Measurements from ENCODE around the gene AUTS2.

Gene AUTS2

DNA sequence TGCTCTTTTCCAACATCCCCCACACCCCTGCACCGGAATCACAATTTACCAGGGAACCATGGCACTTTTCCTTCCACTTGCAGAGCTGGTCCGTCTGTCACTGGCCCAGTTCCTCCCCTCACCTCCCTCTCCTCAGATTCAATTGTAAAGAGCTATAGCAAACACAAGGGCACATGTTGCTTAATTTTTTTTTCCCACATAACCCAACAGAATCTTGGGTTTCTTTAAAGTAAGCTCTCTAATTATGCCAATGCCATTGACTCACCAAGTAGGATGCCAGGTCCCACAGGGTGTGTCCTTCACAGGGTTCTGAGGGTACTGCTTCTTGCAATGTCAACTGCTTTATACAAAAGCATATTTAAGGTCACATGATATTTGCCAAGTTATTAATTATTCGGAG is 262.2 kb downstream of the AUTS2 start:
- DNase-seq (ENCODE audit: low read depth), result peak; percentile 49
- H3K4me3 ChIP-seq (ENCODE audit: low read depth, low read length), result no peak overlapping the region
- TF ChIP-seq, protein P1, sequence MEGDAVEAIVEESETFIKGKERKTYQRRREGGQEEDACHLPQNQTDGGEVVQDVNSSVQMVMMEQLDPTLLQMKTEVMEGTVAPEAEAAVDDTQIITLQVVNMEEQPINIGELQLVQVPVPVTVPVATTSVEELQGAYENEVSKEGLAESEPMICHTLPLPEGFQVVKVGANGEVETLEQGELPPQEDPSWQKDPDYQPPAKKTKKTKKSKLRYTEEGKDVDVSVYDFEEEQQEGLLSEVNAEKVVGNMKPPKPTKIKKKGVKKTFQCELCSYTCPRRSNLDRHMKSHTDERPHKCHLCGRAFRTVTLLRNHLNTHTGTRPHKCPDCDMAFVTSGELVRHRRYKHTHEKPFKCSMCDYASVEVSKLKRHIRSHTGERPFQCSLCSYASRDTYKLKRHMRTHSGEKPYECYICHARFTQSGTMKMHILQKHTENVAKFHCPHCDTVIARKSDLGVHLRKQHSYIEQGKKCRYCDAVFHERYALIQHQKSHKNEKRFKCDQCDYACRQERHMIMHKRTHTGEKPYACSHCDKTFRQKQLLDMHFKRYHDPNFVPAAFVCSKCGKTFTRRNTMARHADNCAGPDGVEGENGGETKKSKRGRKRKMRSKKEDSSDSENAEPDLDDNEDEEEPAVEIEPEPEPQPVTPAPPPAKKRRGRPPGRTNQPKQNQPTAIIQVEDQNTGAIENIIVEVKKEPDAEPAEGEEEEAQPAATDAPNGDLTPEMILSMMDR (IDR thresholded peaks at IDR 0.05; ENCODE audit: control insufficient read depth, extremely low read depth, insufficient read depth), result no peak

DNA sequence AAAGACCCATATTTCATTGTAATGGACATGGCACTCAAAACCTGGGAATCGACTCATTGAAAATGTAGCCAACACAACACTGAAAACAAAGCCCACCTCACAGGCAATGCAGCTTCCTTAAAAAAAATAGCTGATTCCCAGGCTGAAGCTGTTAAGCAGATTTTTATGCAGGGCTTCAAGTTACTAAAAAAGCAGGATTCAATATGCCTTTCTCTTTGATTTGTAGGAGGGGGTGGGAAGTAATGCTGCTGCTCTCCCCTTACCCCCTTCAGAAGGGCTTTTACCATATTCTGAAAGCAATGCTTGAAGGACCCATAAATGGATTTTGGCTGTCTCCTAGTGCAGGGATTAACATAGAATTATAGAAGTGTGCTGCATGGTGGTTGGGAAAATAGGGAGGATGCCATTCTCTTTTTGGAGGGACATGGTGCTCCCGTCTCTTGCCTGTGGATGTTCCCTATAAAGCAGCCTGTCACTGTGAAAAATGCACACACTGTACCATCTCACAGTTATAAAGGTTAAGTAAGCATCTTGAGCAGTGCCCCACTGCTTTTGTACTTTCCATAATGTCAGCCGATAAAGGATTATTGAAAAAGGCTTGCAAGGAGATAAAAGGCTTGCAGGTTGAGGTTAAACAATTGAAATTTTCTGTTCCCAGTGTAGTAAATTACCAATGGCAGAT is 262.8 kb downstream of the AUTS2 start:
- no peak for DNase-seq (ENCODE audit: low read depth)
- no peak overlapping the region for H3K4me3 ChIP-seq (ENCODE audit: low read depth, low read length)
- TF ChIP-seq, protein P1 (IDR thresholded peaks at IDR 0.05; ENCODE audit: control insufficient read depth, extremely low read depth, insufficient read depth), result no peak

DNA sequence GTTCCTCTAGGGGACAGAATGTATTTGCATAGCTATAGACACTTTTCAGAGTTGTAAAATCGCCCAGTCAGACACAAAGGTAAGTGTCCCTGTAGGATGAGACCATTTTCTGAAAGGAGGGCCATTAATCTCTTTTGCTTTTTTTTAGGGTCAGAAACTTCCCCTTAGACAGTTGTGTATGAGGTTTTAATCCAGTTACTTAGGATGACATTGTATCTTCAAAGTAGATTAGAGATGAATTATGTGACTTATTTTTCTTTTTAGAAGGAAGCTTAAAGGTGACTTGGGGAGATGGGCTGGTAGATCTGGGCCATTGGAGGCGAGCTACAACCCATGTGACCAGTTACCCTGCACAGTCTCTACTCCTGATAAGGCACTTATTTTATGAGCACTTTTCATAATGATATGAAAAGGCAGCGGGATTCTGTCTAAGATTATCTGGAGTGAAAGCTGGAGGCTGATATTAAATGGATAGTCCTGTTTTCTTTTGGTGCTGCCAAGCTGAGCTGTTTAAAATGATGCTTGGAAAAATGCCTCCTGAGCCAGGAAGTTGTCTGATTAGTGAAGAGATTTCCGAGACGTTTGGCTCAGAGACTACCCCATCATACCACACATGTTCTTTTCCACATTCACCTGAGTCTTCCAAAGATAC is 264.3 kb downstream of the AUTS2 start:
- TF ChIP-seq, protein P1 (IDR thresholded peaks at IDR 0.05; ENCODE audit: control insufficient read depth, extremely low read depth, insufficient read depth), result no peak
- DNase-seq (ENCODE audit: low read depth), result no peak

DNA sequence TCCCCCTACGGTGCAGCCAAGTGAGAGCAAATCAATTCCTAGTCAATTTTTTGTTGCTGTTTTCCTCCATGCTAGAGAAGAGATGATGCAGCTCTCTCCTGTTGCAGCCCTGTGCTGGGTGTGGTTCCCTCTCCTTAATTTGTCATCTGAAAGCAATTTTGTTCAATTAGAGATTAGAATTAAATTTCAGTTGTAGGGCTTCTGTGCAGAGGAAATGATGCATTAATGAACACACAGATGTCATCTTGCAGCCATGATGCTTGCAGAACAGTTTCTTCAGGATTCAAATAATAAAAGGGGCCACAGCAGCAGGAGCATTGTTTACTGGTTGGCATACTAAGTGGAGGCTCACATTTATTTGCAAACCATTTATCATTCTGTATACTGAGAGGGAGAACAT is 266.0 kb downstream of the AUTS2 start:
- DNase-seq (ENCODE audit: low read depth), result no peak
- TF ChIP-seq, protein P1 (IDR thresholded peaks at IDR 0.05; ENCODE audit: control insufficient read depth, extremely low read depth, insufficient read depth), result no peak
- no peak overlapping the region for H3K4me3 ChIP-seq (ENCODE audit: low read depth, low read length)

More for the DNA sequence above, 264.3 kb downstream of the AUTS2 start:
- no peak overlapping the region for H3K4me3 ChIP-seq (ENCODE audit: low read depth, low read length)

DNA sequence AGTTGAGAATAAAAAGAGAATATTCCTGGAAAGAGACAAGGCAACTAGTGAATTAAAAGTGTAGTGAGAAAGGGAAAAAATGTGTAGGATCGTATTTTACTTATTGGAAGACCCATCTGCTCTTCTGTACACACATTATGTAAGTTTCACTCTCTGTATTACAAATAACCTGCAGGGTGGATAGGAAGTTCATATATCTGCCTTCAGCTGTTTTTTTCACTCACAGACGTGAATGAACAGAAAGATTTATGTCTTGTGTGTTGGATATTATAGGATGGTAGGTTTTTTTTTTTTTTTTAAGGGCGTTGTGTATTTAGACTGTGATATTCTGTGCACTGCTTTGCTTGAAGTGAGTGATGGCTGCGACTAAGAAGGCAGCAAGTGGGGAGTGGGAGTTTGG is 266.5 kb downstream of the AUTS2 start:
- no peak overlapping the region for H3K4me3 ChIP-seq (ENCODE audit: low read depth, low read length)
- TF ChIP-seq, protein P1 (IDR thresholded peaks at IDR 0.05; ENCODE audit: control insufficient read depth, extremely low read depth, insufficient read depth), result no peak
- no peak for DNase-seq (ENCODE audit: low read depth)

DNA sequence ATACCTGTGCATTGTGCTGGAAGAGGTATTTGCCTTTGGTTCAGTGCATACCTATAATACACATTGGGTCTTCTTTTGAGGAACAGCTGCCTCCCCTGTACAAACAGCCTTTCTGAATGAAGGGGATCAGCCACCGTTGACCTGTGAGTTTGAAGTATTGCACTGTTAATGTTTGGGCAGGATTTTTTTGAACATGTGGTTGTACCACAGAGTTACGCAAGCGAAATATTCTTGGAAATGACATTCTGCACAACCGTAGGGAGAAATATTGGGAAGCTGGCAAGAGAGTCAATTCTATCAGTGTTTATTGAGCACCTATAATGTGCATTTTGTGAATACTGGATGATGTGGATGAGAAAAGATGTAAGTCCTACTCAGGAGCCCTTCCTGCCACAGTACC is 270.6 kb downstream of the AUTS2 start:
- DNase-seq (ENCODE audit: low read depth), result no peak
- no peak overlapping the region for H3K4me3 ChIP-seq (ENCODE audit: low read depth, low read length)
- TF ChIP-seq, protein P1 (IDR thresholded peaks at IDR 0.05; ENCODE audit: control insufficient read depth, extremely low read depth, insufficient read depth), result no peak

Measured in LNCaP clone FGC (cell line).